Middle frontal gyrus (tissue), 1 donor: ENCODE data around the gene ARHGAP45.
"Not testable (repeated sequence)": the region's sequence is repeated elsewhere in the genome, so short reads cannot be mapped to it uniquely, and the experiment has no call there.

Experiments
- DNase-seq: peaks from one replicate; pipeline ENCODE4 v3.0.0-alpha.2; 2015; ENCODE audit warnings: low spot score; ENCODE audit errors: extremely low spot score

ARHGAP45 gene

DNA sequence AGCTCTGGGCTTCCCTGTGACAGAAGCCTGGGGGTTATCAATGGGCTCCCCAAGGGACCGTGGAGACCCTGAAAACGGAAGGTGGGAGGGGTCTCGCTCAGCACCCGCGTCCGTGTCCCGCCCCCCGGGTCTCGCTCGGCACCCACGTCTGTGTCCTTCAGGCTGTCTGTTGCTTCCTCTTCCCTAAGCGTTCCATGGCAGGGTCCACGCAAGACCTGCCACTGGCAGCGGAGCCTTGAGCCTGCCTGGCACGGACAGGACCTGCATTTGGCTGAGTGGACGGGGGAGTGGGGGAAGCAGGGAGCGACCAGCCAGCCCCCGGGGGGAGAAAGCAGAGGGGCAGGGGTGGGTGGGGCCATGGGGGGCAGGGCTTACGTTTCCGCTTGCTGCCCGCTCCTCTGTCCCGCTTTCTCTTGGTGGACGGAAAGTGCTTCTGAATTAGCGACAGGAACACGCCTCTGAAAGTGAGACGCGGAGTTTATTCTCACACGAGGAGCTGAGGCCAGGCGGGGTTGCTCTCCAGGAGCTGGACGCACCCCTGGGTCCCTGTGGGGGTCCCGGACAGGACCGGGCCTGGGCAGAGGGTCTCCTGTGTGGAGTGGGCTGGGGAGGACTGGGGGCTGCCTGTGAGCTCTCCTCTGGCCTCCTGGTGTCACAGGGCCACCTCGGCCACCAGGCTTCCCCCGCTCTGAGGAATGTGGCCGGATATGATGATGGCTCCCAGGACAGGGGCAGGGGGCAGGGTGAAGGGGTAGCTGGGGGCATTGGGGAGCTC lies 48.9 kb downstream of the ARHGAP45 start:
- no peak for DNase-seq

DNA sequence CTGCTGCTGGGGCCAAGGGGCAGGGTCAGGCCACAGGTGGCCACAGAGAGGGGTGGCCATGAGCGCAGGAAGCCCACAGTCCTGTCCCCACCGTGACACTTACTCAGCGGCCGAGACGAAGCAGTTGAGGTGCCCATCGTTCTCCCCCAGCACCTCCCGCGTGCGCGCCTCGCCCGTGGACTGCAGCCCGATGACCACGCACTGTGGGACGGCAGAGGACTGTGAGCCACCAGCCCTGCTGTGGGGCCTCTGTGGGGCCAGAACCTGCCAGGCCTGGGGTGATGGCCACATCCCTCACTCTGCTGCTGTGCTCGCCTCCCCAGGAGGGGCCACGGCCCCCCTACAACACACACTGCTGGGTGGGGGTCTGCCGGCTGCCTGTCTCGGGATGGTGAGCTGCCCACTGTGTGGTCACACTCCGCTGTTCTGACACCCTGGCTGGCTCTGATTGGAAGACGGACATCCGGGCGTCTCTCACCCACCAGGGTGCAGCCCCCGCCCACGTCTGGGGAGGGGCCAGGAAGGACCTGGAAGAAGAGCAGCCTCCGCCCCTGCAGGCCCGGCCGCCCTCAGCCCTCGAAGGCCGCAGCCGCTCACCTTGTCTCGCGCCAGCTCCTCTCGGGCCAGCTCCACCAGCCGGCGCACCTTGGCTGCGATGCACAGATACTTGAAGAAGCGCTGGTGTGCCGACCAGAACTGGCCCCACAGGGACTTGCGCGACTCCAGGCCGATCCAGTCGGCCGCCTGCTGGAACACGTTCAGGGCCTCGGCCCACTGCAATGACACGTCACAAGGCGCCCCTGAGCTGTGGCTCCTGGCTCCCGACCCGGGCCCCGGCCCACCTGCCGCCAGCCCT lies 50.0 kb downstream of the ARHGAP45 start:
- DNase-seq: no peak

DNA sequence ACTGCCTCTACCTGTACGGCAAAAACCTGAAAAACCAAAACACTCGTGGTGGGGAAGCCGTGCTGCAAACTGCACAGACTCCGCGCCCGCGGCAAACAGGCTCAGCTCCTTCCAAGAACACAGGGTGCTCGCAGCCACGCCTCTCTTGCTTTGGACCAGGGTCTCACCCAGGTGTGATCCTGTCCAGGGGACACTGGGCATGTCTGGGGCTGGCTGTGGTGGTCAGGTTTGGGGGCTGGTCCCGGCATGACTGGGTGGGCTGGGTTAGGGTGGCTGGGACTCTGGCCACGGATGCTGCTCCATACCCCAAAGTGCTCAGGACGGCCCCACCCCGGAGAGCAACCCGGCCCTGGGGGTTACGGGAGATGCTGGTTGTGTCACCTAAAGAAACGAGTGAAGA lies 50.7 kb downstream of the ARHGAP45 start:
- DNase-seq: no peak

DNA sequence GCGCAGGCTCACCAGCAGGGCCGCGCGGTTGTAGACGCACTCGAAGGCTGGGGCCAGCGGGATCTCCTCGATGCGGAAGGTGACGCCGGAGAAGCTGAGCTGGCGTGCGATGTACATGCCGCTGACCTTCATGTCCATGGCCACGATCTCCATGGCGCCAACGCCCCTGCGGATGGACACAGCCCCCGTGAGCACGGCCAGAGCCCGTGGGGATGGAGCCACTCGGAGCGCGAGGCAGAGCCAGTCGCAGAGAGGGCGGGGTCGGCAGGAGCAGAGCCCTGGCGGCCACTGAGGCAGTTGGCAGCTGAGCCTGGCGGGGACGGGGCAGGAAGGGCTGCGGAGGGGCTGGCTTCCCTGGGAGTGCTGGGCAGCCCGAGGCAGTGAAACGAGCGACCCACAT lies 52.0 kb downstream of the ARHGAP45 start:
- DNase-seq: no peak

DNA sequence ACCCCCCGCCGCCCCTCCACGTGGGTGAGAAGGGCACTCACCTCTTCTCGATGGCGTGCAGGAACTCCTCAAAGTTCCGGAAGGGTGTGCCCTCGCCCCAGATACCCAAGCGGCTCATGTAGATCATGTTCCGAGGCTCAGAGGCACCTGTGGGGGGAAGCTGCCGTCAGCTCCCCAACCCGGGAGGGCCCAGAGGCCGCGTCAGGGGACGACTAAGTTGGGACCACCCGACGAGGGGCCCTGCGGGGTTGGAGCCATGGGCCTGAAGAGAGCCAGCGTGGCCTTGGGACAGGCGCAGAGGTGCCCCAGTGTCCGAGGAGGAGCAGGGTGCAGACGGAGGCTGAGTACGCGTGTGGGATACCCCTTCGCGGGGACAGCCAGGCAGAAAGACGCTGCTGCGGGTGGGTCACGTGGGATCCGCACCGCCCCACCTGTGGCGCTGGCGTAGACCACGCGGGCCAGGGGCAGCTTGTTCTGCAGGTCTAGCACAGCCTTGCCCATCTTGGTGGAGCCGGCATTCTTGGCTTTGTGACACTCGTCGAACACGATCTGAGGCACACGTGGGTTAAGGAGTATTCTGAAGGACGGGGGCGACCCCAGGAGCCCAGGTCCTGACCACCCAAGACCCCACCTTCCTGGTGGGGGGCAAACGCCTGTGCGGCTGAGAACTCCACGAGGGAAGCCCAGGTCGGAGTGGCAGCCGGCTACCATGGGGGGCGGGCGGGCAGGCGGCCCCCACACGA lies 52.7 kb downstream of the ARHGAP45 start:
- DNase-seq: no peak

DNA sequence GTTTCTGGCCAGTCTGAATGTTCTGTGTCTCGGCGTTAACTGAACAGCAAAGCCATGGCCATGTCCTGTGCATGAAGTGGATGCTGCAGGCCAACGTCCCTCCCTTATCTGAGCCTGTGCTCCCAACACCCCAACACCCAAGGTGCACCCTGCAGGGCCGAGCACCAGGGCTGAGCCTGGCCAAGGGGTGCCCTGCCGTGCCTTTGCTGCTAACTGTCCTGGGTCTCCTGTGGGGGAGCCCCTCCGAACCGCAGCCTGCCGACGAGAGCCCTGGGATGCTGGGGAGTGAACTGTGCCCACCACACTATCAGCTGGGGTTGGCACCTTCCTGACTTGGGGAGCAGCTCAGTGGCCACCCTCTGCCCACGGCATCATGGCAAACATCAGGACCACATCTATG lies 54.4 kb downstream of the ARHGAP45 start:
- no peak for DNase-seq

DNA sequence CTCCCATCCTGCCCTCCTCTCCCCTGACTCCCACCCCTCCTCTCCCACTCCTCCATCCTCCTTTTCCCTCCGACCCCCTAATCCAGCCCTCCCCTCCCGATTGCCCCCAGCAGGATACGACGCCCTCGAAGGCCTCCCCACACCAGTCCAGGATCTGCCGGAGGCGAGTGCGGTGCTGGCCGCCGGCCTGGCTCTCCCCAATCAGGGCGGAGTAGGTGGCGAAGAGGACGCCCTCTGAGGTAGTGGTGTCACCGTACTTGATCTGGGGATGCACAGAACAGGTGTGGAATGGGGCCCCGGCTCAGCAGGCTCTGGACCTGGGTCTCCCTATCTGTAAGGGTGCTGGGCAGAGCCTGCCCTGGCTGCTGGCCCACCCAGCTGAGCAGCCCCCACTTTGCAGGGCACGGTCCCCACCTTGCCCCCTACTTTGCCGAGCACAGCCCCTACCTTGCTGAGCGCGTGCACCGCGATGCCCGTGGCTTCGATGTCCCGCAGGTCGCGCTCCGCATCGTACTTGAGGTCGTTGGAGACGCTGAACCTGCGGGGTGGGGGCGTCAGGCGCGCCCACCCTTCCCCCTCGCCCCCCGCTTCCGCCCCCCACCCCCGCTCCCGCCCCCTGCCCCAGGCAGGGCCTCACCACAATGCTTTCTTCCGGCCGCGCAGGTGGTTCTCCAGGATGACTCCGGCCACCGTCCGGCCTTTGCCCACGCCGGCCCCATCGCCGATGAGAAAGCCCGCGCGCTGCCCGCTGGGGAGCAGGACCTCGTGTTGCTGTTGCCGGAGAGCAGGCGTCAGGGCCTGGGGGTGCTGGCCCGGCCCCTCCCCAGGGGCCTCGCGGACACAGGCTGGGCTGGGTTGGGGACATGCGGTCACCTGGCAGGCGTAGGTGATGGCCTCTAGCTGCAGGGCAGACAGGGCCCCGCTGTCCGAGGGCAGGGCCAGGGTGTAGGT lies 55.3 kb downstream of the ARHGAP45 start:
- DNase-seq: no peak

DNA sequence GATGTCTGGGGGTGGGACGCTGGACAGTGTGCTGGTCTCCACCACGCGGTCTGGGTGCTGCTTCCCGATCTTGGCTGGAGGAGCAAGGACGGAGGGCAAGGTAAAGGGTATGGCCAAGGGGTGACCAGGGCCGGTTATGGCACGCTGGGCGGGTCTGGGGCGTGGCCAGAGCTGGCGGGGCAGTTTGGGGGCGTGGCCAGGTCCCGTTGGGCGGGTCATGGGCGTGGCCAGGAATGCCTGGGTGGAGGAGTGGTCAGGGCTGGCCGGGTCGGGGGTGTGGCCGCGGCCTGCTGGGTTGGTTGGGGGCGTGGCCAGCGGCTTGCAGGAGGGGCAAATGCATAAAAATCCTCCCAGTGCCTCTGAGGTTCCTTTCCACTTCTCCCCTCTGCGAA lies 56.0 kb downstream of the ARHGAP45 start:
- DNase-seq: no peak

DNA sequence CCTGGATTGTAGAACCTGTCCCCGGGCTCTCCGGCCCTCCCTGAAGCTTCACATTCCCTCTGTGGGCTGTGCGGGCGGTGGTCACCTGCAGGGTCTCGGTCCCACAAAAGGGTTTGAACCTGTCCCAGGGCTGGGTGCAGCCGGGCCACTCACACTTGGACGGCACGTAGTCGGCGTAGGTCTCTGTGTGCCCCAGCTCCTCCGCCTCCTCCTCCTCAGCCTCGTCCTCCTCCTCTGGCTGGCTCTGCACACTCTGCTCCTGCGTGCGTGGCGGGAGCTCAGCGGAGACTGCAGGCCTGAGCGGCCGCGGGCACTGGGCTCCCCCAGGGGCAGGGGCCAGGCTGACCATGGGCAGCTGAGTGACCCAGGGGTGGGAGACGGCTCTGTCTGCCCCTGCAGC lies 56.4 kb downstream of the ARHGAP45 start:
- no peak for DNase-seq

DNA sequence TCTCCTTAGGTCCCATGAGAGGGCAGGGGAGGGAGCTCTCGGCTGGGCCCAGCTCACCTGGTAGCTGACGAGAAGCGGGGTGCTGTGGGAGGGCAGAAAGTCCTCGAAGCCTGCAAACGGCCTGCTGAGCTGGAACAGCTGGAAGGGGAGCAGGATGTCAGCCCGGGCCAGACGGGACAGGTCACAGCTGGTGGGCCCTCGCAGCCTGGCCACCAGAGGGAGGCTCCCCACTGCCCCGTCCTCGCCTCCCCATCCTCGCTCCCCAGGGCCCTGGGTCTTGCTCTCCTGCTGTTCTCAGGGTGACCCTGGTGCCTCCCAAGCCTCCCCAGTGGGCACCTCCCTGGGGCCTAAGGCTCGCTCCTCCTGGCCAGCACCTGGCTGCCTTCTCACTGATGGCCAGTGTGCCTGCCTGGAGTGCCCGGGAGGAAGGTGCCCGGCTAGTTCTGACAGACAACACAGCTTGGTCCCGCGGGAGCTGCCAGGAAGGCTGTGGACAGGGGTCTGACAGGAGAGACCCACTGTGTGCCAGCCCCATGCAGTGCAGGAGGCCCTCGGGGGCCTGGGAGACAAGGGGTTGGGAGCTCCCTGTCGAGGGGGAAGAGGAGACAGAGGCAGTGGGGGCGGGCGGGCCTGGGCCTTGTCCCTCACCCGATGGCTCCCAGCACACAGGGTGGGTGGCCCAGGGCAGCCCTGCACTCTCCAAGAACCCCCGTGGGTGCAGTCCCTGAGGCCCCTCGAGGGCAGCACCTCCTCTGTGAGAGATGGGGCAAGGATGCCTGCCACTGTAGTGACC lies 57.1 kb downstream of the ARHGAP45 start:
- no peak for DNase-seq

DNA sequence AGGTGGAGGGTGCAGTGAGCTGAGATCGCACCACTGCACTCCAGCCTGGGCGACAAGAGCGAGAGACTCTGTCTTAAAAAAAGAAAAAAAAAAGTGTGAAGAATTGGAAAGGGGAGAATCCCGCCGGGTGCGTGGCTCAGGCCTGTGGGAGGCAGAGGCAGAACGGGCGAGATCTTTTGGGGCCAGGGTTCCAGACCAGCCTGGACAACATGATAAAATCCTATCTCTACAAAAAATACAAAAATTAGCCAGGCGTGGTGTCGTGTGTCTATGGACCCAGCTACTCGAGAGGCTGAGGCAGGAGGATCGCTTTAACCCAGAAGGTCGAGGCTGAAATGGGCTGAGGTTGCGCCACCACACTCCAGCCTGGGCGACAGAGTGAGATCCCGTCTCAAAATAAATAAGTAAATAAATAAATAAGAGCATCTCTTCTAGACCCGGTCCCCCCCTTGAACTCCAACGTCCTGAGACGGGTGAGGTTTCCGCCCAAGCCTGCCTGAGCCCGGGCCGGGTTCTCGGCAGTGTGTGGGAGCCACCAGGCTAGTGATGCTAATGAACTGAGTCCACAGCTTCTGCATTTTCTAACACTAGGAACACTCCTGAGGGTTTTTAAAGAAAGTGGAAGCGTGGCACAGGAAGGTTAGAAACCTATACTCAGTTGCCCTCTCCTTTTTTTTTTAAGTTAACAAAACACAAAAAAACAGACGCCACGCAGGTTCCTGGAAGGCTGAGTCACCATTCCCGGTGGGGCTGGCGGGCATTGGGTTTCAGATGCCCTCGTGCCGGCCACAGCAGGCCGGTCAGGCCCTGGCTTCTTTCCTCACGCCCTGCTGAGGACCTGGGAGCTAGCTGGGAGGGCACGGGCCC lies 58.9 kb downstream of the ARHGAP45 start:
- DNase-seq: no peak

DNA sequence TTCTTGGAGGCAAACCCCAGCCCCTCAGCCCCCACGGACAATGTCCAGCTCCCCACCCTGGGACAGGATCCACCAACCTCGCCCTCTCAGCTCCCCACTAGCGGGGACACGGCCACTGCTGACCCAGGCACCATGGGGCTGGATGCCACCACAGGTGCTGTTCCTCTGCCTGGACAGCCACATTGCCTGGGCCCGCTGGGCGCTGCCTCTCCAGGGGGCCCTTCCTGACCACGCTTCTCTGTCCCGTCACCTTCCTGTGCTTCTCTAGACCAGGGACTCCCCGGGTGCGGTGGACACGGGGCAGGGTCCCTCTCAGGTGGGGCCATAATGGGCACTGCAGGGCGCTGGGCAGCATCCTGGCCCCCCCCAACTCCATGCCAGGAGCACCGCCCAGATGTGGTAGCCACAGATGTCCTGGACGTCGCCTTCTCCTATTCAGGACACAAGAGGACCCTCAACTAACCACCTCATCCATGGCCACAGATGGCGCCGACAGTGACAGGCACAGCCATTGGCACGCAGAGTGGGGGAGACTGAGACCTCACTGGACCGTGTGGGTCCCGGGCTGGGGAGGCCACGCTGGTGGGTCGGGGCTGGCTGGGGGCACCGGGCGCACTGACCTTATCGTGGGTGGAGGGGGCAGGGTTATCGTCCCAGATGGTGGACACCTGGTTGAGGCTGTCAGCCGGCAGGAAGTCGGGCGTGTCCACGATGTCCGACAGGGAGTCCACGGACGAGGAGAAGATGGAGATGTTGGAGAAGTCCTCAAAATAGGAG lies 60.2 kb downstream of the ARHGAP45 start:
- no peak for DNase-seq

DNA sequence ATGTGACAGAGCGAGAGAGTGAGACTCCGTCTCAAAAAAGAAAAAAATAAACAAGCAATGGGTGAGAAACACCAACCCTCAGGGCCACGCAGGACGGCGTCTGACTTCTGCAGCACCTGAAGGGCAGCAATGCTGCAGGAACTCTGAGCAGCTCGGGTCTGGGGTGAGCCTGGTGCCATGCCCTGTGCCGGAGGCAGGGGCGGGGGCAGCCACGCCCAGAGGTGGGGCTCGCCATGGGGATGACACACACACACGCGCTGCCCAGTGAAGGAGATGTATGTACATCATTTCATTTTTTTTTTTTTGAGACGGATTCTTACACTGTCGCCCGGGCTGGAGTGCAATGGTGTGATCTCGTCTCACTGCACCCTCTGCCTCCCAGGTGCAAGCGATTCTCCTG lies 61.1 kb downstream of the ARHGAP45 start:
- DNase-seq: no peak

DNA sequence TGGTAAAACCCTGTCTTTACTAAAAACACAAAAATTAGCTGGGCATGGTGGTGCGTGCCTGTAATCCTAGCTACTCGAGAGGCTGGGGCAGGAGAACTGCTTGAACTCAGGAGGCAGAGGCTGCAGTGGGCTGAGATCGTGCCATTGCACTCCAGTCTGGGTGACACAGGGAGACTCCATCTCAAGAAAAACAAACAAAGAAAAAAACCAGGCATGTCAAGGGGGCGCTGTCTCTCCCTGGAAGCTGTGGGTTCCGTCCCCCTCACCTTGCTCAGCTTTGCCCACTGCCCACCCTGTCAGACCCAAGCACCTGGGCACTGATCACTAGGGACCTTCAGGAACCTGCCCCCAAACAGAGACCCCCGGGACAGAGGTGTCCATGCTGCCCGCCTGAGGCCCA lies 62.1 kb downstream of the ARHGAP45 start:
- not testable (repeated sequence) for DNase-seq

DNA sequence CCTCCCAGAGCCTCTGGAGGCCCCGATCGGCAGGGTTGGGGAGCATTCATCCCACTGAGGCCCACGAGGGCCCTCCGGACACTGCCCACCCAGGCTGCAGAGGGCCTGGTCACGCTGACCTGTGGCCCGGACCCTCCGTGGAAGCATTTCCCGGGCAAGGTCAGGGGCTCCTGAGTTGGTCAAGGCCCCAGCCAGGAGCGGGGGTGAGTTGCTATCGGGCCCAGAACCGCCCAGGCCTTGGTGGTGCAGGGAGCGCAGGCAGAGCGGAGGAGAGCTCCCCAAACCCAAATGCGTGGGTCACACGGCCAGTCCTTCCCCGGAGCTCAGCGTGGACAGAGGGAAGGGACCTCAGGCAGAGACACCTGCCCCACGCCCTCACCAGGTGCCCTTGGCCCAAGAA lies 62.6 kb downstream of the ARHGAP45 start:
- no peak for DNase-seq

DNA sequence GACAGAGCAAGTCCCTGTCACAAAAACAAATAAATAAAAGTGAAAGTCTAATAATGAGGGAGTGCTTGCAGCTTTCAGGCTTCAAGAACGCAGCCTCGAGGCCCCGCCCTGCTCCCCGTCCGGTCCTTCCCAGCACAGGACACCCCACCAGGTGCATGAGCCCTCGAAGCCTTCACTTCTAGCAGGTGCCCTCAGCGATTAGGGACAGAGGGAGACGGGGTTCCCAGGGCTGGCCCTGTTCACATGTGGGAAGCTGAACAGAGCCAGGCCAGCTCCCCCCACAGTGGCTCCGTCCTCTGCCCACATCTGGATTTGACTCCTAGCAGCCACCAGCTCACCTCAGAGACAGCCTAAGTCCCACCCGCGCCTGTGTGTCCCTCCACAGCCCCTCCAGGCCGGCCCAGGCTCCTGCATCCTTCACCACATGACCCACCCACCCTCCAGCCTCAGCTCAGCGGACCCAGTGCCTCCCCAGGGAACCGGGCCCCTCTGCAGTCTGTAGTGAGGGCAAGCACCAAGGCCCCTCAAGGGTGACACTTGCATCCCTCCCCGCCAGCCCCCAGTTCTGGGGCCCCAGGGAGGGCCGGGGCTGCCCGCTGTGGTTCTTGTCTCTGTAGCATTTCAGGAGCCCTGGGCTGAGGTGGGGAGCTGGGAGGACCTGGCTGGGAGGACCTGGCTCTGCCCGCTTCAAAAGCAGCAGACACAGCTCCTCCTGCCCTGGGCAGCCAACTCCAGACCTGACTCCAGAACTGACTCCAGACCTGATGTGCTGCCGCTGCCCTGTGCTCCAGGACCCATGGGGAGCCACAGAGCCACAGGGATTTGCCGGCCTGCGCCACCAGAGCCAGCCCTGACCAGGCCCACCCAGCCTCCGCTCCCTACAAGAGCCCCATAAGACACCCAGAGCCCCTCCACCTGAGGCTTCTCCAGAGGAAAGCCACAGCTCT lies 64.1 kb downstream of the ARHGAP45 start:
- no peak for DNase-seq
